HEK293T (cell line): ENCODE data around the gene THAP7.

Experiments
- ARNT ChIP-seq: fragments of 450-650 bp; IDR thresholded peaks from 2 replicates; pipeline ENCODE4 v1.6.1; 2017; ENCODE audit warnings: mild to moderate bottlenecking
- BHLHE40 ChIP-seq: fragments of 450-650 bp; IDR thresholded peaks from 2 replicates; pipeline ENCODE4 v1.6.1; 2016; ENCODE audit warnings: mild to moderate bottlenecking, moderate library complexity, borderline replicate concordance
- CTBP1 ChIP-seq: fragments of 450-650 bp; IDR thresholded peaks from 2 replicates; pipeline ENCODE4 v1.6.1; 2016; ENCODE audit warnings: borderline replicate concordance
- FOXA1 ChIP-seq: fragments of 450-650 bp; IDR thresholded peaks from 2 replicates; pipeline ENCODE4 v1.6.1; 2016; ENCODE audit warnings: mild to moderate bottlenecking
- FOXM1 ChIP-seq: fragments of 450-650 bp; IDR thresholded peaks from 2 replicates; pipeline ENCODE4 v1.6.1; 2017; ENCODE audit warnings: mild to moderate bottlenecking, borderline replicate concordance
- HDGF ChIP-seq: fragments of 450-650 bp; IDR thresholded peaks from 2 replicates; pipeline ENCODE4 v1.6.1; 2017; ENCODE audit warnings: antibody characterized with exemption, borderline replicate concordance
- SP1 ChIP-seq: fragments of 450-650 bp; IDR thresholded peaks from 2 replicates; pipeline ENCODE4 v1.6.1; 2017
- SUZ12 ChIP-seq: fragments of 450-650 bp; IDR thresholded peaks from 2 replicates; pipeline ENCODE4 v1.6.1; 2016; ENCODE audit warnings: mild to moderate bottlenecking
- TARDBP ChIP-seq: fragments of 450-650 bp; IDR thresholded peaks from 2 replicates; pipeline ENCODE4 v1.6.1; 2016

DNA sequence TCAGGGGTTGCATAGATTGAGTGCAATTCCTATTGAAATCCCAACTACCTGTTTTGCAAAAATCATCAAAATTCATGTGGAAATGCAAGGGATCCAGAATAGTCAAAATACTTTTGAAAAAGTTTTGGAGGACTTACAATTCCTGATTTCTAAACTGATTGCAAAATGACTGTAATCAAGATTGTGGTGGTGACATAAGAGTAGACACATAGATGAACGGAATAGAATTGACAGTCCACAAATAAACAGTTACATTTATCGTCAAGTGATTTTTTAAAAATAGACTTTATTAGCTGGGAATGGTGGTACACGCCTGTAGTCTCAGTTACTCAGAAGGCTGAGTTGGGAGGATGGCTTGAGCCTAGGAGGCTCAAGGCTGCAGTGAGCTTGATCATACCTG lies 33.1 kb upstream of the THAP7 start:
- TF ChIP-seq FOXM1 (no peak), CTBP1 (no peak), SUZ12 (no peak), BHLHE40 (no peak), SP1 (no peak), TARDBP (no peak), FOXA1 (no peak), ARNT (no peak), HDGF (no peak)
